NK-92 (cell line): ENCODE measurements around the gene PIAS3.
"Not testable (repeated sequence)": the region's sequence is repeated elsewhere in the genome, so short reads cannot be mapped to it uniquely, and the experiment has no call there.

Experiments used
- DNase-seq: peaks from one replicate; lab custom pipeline; 2025; ENCODE audit not compliant: unreplicated experiment; lab: John Stamatoyannopoulos, UW

Gene PIAS3

GRCh38 chr1:145877923-145878486, 19.1 kb upstream of the PIAS3 start:
- no peak for DNase-seq

GRCh38 chr1:145874646-145875045, 15.8 kb upstream of the PIAS3 start:
- no peak for DNase-seq

- DNase-seq: no peak
Measured at GRCh38 chr1:145871994-145872924, 13.4 kb upstream of the PIAS3 start.

- no peak for DNase-seq
Measured at GRCh38 chr1:145868232-145868631, 9.4 kb upstream of the PIAS3 start.

- no peak for DNase-seq
Measured at GRCh38 chr1:145863282-145864018, 4.6 kb upstream of the PIAS3 start.

- no peak for DNase-seq
Measured at GRCh38 chr1:145859491-145860023, 676 bp upstream of the PIAS3 start.

- DNase-seq: no peak
Measured at GRCh38 chr1:145858238-145858900, 512 bp downstream of the PIAS3 start.

GRCh38 chr1:145857170-145857569, 1.7 kb downstream of the PIAS3 start:
- DNase-seq: no peak

GRCh38 chr1:145855426-145855948, 3.4 kb downstream of the PIAS3 start:
- no peak for DNase-seq

GRCh38 chr1:145849356-145850160, 9.3 kb downstream of the PIAS3 start:
- DNase-seq: no peak

GRCh38 chr1:145847827-145848226, 11.1 kb downstream of the PIAS3 start:
- no peak for DNase-seq

- no peak for DNase-seq
Measured at GRCh38 chr1:145846201-145846612, 12.7 kb downstream of the PIAS3 start.

- no peak for DNase-seq
Measured at GRCh38 chr1:145845514-145846161, 13.2 kb downstream of the PIAS3 start, which contains the start of gene NUDT17. TSS of gene NUDT17 (plus strand) at chr1:145845630. CDS start at chr1:145845641, 11 bp downstream.

GRCh38 chr1:145845144-145845513, 13.8 kb downstream of the PIAS3 start:
- no peak for DNase-seq

- DNase-seq: no peak
Measured at GRCh38 chr1:145843031-145843430, 15.8 kb downstream of the PIAS3 start.

GRCh38 chr1:145837656-145838055, 21.2 kb downstream of the PIAS3 start:
- no peak for DNase-seq

- DNase-seq: not testable (repeated sequence)
Measured at GRCh38 chr1:145830810-145831209, 28.1 kb downstream of the PIAS3 start.

GRCh38 chr1:145828367-145829026, 30.4 kb downstream of the PIAS3 start:
- no peak for DNase-seq

GRCh38 chr1:145827966-145828365, 30.9 kb downstream of the PIAS3 start:
- no peak for DNase-seq
